Epithelial cell of proximal tubule (primary cell): ENCODE data around the gene TRAF1. TPM values are rescaled to one million over a fixed set of nuclear protein-coding genes. Genes with fewer than 3 reads are reported as not detected.
A peak's percentile ranks its signal among the peaks of the same experiment; 100 is the strongest.

Source experiments
- DNase-seq: peaks from one replicate; pipeline ENCODE4 v3.0.0-alpha.2; 2011; ENCODE audit warnings: low read depth
- H3K4me3 ChIP-seq: 2 replicates; pipeline ENCODE4 v1.5.1; 2011; ENCODE audit warnings: low read depth, mild to moderate bottlenecking, low read length
- CTCF ChIP-seq: conservative IDR thresholded peaks from 2 replicates; pipeline ENCODE4 v1.5.1; 2012; ENCODE audit warnings: low read depth, mild to moderate bottlenecking, low read length
- total RNA-seq: library from RNA; depleted of rRNA; stranded (reverse); fragments of >200 nt; gene quantifications from 2 replicates; pipeline ENCODE4 v1.2.3, GENCODE V29; 2015

Gene TRAF1
- total RNA-seq, 1 donor from 2014 or later, result 5.9 TPM

DNA sequence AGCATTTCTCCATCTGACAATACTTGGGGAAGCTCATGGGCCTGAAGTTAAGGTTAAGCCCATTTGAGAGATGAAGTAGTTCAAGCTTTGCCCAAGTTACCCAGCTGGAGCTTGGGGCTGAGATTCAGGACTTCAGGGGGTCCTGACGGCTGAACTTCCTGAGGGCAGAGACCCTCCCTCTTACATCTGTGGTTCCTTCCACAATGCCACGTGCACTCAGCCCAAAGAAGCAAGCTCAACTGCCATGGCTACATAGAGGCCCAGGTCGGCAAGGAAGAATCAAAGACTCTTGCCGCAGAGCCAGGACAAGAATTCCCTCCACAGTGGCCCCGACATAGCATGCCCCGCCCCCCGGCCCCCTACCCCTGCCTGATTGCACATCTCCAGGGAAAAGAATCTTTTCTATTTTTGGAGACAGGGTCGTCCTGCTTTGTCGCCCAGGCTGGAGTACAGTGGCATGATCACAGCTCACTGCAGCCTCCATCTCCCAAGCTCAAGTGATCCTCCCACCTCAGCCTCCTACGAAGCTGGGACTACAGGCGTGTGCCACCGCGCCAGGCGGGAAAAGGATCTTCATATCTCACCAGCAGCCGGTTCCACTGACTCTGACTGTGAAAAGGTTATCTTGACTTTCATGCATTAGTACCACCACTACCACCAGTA lies 58.8 kb downstream of the TRAF1 start:
- TF ChIP-seq CTCF, result no peak
- DNase-seq, result no peak
- peak overlapping the region; percentile 48 for H3K4me3 ChIP-seq

- no peak for DNase-seq
- TF ChIP-seq CTCF, result no peak
- H3K4me3 ChIP-seq, result no peak overlapping the region
Measured at GRCh38 chr9:120866651-120867050, 59.9 kb downstream of the TRAF1 start.

DNA sequence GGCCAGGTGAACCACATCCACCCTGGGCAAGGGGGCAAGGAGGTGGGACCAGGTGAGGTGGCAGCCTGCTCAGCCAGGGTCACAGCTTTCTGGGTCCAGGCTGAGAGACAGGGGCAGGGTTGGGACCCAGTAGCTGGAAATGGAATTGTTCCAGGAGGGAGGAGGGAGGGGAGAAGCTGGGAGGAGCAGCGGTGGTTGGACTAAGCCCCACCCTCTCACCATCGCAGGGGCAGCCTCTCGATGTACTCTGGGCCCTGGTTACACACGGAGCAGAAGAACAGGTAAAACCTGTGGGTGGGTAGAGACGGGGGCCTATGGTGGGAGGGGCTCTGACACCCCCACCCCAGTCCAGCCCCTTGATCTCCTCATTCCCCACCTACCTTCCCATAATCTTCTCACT lies 60.8 kb downstream of the TRAF1 start:
- H3K4me3 ChIP-seq, result no peak overlapping the region
- no peak for DNase-seq
- TF ChIP-seq CTCF, result no peak

- no peak for DNase-seq
Measured at GRCh38 chr9:120865176-120865575, 61.4 kb downstream of the TRAF1 start.

DNA sequence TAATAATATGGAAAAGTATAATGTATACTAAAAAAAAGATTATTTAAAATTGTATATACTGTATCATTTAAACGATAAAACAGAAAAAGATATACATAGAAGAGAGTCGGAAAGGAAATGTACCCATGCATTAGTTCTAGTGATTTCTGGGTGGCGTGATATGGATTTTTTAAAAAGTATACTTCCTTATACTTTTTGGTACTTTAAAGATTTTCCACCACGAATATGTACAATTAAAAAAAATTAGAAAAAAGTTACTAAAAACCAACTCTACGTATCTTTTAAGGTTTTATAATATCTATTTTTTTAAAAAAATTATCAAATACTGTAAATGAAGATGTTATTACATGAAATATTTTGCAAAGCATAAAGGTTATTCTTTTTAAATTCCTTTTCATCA lies 61.9 kb downstream of the TRAF1 start:
- DNase-seq, result no peak
- H3K4me3 ChIP-seq, result no peak overlapping the region
- no peak for TF ChIP-seq CTCF

More at GRCh38 chr9:120865176-120865575, 61.4 kb downstream of the TRAF1 start:
- TF ChIP-seq CTCF, result no peak
- H3K4me3 ChIP-seq, result no peak overlapping the region

- peak; percentile 0 for TF ChIP-seq CTCF
Measured at GRCh38 chr9:120863833-120864232, 62.8 kb downstream of the TRAF1 start.

GRCh38 chr9:120862452-120862851 lies 64.1 kb downstream of the TRAF1 start:
- no peak for DNase-seq
- H3K4me3 ChIP-seq, result no peak overlapping the region
- TF ChIP-seq CTCF, result no peak

More at GRCh38 chr9:120863833-120864232, 62.8 kb downstream of the TRAF1 start:
- no peak for DNase-seq
- no peak overlapping the region for H3K4me3 ChIP-seq
